NCI-H2196 (cell line): ENCODE measurements around the gene TCAP.
A peak's percentile ranks its signal among the peaks of the same experiment; 100 is the strongest.
"Not testable (repeated sequence)": the region's sequence is repeated elsewhere in the genome, so short reads cannot be mapped to it uniquely, and the experiment has no call there.

Experiments
- DNase-seq: peaks from one replicate; lab custom pipeline; 2025; ENCODE audit not compliant: unreplicated experiment; lab: John Stamatoyannopoulos, UW

The TCAP gene

DNA sequence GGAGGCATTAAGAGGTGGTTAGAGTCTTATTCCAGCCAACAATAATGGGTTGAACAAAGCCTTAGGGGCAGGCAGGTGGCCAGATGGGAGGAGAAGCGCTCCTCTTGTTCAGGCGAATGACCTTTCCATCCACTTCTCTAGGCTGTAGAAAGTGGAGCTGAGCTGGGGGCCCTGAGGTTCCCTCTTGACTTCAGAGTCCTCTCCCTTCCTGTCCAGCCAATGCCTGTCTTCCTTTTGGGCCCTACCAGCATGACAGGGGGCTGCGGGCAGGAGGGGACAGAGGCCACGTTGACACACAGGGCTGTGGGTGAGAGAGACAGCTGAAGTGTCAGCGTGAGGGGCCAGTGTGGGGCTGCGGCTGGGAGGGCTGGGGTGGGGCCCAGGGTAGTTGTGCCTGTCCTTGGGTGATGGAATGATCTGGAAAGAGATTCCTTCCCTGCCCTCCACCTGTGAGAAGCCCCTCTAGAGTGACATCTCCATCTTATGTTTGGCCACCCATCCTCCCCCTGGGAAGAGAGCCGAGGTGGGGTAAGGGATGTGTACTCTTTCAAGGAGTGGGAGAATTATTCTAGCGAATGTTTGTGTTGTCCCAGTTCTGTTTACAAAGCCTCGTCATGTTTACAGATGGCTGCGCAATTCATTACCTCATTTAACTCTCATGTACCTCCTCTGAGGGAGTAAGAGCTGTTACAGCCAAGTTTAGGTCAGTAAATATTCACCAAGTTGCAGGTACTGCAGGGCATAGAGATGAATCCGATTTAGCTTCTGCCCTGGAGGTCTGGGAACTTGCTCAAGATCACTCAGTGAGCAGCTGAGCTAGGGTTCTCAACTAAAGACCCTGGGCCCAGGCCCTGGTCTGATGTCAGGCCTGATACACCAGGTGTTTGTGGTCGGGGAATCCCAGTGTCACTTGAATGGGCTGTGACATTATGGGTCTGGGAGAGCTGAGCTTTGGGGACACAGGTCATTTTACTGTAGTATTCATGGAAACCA is 38.0 kb downstream of the TCAP start:
- DNase-seq = peak; percentile 17

DNA sequence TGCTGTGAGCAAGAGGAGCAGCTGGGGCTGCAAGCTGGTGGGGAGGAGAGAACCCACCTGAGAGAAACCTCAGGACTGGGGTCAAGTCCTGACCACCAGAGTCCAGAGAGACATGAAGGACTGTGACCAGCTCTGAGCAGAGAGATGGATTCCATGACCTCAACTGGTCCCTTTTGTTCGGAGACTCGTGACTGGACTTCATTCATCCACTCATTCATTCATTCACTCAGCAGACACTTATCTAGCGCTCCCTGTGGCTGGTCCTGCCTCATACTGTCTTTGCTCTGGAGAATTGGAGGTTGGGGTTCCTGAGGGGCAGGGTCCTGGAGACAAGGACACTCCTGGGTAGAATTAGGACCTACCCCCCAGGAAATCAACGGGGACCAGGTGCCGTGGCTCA is 38.8 kb downstream of the TCAP start:
- DNase-seq = no peak

DNA sequence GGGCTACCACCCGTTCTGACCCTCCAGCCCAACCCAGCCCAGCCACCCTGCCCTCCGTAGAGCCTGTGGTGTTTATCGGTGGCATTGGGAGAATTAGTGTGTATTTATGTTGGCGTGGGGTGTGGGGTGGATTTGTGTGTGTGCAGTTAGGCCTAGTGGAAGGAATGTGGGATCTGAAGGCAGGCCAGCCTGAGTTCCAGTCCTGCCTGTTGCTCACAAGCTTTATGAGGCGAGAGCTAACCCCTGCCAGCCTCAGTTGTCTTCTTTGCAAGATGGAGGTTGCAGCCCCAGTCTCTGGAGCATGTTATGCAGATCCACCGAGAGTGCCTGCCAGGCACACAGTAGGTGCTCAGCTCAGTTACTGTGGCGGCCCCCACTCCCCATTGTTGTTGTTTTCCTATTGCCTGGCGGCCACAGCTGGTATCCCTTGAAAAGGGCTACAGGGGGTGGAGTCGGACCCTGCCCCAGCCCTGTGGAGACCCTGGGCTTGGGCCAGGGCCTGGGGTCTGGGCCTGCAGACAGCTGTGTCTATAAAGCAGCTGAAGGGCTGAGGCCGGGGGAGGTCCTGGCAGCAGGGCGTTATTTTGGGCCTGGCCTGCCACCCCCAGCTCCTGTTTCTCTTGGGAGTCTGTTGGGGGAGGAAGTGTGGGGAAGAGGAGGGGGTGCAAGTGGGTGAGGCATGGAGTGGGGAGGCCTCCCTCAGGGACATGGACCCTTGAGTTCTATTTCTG is 39.8 kb downstream of the TCAP start:
- DNase-seq = no peak

DNA sequence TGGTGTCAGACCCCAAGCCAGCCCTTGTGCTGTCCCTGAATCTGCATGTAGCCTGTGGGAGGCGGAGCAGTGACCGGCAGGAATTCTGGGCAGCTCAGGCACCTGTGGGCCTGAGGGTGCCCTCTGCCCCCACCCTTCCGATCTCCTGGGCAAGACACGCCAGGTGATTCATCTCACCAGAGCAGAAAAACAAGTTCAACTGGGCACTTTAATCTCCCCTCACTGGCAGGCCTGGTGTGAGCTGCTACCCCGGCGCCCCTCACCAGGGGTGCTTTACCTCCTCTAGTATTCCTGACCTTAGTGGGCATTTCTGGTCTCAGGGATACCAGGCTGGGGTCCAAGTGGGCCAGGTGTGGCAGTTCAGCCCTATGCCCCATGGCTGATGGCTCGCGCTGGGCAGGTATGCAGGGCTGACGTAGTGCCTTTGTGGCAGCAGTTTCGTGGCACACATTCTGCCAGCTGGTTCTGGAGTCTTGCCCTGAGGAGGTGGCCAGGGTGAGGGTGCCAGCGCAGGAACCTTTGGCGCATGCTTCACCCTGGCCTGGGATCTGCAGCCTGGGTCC is 40.7 kb downstream of the TCAP start:
- DNase-seq = peak; percentile 79

DNA sequence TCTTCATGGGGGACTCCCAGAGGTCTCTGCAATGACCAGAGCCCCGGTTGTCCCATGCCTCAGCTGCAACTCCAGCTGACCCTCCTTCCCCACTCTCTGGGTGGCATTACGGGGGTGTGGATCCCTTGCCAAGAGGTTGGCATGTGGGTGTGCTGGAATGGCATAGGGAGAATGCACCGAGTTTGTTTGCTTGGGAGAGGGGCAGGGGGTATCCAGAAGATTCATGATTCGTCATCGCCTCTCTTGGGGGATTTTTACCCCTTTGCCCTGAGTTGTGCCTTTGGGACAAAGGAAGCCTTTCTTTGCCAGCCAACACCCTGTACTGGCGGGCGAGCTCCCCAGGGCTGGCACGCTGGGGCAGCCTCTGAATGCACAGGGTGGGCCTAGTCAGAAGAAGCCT is 41.2 kb downstream of the TCAP start:
- no peak for DNase-seq

DNA sequence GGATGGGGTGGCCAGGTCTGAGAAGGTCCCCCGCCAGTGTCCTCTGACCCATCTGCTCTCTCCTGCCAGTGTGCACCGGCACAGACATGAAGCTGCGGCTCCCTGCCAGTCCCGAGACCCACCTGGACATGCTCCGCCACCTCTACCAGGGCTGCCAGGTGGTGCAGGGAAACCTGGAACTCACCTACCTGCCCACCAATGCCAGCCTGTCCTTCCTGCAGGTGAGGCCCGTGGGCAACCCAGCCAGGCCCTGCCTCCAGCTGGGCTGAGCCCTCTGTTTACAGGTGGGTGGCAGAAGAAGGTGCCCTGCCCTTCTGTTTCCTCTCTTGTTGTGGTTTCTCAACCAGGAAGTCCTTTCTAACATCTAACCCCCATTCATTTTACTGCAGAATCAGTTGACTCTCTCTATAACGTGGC is 41.8 kb downstream of the TCAP start:
- no peak for DNase-seq

DNA sequence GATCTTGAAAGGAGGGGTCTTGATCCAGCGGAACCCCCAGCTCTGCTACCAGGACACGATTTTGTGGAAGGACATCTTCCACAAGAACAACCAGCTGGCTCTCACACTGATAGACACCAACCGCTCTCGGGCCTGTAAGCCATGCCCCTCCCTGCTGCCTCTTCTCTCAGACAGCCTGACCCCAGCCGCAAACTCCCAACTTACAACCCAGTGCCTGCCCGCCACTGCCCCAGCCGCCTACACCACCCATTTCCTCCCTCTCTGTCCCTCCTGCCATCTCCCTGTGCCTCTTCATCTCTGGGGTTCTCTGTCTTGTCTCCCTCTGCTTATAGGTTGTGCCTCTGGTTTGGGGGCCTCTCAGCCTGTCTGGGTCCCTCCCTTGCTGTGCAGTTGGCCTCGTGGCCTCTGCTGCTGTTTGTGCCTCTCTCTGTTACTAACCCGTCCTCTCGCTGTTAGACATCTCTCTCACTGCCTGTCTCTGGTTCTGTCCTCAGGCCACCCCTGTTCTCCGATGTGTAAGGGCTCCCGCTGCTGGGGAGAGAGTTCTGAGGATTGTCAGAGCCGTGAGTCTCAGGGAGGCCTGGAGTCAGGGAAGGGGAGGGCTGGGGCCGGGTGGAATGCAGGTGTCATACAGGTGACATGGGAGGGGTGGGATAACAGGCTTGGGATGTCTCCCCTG is 44.3 kb downstream of the TCAP start:
- DNase-seq = no peak

DNA sequence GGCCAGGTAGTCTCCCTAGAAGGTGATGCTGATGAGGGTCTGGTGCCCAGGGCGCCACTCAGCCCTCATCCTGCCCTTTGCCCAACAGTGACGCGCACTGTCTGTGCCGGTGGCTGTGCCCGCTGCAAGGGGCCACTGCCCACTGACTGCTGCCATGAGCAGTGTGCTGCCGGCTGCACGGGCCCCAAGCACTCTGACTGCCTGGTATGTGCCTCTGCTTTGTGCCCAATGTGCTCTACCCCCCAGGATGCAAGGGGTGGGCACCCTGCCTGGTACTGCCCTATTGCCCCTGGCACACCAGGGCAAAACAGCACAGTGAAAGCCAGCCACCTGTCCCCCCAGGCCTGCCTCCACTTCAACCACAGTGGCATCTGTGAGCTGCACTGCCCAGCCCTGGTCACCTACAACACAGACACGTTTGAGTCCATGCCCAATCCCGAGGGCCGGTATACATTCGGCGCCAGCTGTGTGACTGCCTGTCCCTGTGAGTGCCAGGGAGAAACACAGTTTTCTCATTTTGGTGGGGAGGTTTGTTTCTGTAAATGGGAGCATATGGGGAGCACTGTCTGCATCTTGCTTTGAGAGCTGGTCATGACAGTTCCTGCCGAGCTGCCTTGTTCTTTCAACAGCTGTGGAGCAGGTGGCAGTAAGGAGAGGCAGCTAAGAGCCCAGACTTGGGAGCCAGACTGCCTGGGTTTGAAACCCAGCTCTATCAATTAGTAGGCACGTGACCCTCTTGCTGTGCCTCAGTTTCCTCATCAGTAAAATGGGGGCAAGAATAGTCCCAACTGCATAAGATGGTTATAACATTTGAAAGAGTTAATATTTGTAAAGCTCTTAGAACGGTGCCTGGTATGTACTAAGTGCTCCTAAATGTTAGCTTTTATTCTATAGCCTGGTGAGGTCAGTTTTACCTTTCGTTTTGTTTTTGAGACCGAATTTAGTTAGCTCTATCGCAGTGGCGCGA is 45.1 kb downstream of the TCAP start:
- no peak for DNase-seq

DNA sequence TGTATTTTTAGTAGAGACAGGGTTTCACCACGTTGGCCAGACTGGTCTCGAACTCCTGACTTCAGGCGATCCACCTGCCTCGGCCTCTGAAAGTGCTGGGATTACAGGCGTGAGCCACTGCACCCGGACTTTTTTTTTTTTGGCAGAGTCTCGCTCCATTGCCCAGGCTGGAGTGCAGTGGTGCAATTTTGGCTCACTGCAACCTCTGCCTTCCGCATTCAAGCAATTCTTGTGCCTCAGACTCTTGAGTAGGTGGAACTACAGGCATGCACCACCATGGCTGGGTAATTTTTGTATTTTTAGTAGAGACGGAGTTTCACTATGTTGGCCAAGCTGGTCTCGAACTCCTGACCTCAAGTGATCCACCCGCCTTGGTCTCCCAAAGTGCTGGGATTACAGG is 45.9 kb downstream of the TCAP start:
- not testable (repeated sequence) for DNase-seq

DNA sequence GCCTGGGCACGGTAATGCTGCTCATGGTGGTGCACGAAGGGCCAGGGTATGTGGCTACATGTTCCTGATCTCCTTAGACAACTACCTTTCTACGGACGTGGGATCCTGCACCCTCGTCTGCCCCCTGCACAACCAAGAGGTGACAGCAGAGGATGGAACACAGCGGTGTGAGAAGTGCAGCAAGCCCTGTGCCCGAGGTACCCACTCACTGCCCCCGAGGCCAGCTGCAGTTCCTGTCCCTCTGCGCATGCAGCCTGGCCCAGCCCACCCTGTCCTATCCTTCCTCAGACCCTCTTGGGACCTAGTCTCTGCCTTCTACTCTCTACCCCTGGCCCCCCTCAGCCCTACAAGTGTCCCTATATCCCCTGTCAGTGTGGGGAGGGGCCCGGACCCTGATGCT is 46.7 kb downstream of the TCAP start:
- no peak for DNase-seq

DNA sequence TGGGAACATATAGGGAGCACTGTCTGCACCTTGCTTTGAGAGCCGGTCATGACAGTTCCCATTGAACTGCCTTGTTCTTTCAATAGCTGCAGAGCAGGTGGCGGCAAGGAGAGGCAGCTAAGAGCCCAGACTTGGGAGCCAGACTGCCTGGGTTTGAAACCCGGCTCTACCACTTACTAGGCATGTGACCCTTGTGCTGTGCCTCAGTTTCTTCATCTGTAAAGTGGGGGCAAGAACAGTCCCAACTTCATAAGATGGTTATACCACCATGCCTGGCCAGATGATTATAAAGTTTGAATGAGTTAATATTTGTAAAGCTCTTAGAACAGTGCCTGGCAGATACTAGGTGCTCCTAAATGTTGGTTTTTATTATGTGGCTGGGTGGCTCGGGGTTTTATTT is 49.1 kb downstream of the TCAP start:
- no peak for DNase-seq

DNA sequence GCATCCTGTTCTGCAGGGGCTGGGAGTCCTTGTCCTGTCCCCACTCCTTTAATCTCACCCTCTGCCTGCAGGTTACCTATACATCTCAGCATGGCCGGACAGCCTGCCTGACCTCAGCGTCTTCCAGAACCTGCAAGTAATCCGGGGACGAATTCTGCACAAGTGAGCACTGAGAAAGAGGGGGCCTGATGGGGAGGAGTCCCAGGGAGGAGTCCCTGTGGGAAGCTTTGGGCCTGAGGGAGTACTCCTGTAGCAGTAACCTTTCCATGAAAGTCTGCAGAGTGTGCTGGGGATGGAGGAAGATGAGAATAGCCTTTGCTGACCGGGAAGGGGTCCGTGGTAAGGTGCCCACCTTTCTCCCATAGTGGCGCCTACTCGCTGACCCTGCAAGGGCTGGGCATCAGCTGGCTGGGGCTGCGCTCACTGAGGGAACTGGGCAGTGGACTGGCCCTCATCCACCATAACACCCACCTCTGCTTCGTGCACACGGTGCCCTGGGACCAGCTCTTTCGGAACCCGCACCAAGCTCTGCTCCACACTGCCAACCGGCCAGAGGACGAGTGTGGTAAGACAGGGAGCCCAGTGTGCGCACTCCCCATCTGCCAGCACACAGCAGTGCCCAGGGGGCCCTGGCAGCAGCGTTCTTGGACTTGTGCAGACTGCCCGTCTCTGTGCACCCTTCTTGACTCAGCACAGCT is 50.4 kb downstream of the TCAP start:
- DNase-seq = no peak
